Right lung (tissue), 5 donors: ENCODE results near the gene MAP4K3. TPM values are rescaled to one million over a fixed set of nuclear protein-coding genes. Genes with fewer than 3 reads are reported as not detected.

Source experiments
- DNase-seq, 2 donors: peaks; one replicate each; pipeline ENCODE4 v3.0.0-alpha.2; 2013
- polyA plus RNA-seq, 5 donors: library from polyadenylated mRNA; unstranded; fragments of 120-200 nt; gene quantifications; one replicate each; pipeline versions ENCODE4 v1.2.1 to v1.2.3, GENCODE V29; 2013; ENCODE audit warnings: inconsistent platforms in 1 of 5, low replicate concordance in 1 of 5; ENCODE audit not compliant: insufficient read length in 5 of 5, insufficient read depth in 1 of 5

MAP4K3 gene
- polyA plus RNA-seq, 5 donors, result 43.5 to 82.7 (median 65.4) TPM

DNA sequence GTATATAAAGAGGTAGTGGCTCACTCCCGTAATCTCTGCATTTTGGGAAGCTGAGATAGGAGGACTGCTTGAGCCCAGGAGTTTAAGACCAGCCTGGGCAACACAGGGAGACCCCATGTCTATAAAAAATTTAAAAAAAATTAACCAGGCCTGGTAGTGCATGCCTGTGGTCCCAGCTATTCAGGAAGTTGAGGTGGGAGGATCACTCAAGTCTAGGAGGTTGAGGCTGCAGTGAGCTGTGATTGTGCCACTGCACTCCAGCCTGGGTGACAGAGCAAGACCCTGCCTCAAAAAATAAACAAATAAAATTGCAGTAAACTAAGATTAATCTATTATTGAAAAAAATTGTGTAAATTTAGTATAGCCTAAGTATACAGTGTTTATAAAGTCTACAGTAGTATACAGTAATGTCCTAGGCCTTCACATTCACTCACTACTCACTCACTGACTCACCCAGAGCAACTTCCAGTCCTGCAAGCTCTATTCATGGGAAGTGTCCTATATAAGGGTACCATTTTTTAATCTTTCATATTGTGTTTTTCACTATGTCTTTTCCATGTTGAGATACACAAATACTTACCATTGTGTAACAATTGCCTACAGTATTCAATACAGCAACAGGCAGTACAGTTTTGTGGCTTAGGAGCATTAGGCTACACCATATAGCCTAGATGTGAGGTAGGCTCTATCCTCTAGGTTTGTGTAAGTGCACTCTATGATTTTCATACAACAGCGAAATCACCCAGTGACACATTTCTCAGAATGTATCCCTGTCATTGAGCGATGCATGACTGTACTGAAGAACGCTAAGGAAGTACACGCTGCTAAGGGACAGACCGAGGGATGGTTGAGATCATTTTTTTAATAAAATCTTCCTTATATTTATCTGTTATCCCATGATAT is 10.4 kb upstream of the MAP4K3 start:
- no peak for DNase-seq

DNA sequence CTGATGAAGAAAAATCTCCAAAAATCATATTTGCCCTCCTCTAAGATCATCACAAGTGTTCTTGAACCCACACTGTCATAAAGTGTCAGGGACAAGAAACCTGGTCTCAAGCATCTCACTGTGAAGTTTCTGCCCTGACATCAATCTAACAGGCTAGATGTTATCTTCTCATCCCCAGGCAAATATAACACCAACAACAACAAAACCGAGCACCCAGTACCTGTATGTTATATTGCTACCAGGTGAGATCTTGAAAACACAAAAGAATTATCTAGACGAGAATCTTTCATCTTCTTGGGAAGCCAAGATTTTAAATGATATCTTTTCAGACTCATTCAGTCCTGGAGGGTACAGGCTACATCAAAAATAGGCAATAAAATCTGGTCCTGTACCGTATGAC is 8.8 kb upstream of the MAP4K3 start:
- no peak for DNase-seq

DNA sequence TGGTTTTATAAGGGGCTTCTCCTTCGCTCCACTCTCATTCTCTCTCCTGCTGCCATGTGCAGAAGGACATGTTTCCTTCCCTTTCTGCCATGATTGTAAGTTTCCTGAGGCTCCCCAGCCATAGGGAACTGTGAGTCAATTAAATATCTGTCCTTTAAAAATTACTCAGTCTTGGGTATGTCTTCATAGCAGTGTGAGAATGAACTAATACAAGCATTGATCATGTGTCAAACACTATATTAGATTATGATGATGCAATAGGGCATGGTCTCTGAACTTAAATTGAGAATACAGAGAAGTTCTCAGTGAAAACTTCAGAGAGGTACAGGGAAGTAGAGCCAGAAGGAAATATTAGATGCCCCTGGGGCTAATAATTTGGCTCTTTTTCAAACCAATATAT is 5.9 kb upstream of the MAP4K3 start:
- DNase-seq, result no peak

DNA sequence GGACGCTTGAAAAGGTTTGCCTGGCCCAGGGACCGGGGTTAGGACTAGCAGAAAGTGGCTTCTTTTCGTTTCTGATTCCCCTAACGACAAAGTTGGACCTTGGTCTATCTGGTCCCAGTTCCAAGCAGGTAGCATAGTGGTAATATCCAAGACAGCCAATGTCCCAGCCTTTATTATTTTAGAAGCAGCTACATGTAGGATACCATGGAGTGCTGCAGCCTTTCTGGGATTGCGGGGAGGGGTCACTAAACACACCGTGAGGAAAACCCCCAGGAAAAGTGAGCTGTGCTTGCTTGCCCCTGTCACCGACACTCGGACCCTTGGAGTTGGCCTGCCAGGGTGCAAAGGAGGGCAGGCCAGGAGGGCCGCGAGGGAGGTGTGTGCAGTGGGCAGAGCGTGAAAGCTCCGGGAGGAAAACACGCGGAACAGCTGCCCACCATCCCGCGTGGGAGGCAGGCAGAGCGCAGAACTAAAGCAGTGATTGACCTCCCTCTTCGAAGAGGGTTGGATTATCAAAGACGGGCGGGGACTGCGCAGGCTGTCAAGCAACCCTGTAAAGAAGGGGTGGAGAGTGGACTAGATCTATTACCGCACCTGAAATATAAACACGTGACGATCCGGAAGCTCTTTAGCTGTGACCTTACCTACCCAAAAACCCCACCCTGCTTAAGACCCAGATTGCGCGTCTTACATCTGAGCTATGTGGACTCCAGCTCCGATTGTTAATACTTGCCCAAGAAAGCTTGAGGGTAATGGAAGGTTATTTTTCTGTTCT is 624 bp upstream of the MAP4K3 start:
- DNase-seq, result peak in 1 of 2 donors; percentile 28

DNA sequence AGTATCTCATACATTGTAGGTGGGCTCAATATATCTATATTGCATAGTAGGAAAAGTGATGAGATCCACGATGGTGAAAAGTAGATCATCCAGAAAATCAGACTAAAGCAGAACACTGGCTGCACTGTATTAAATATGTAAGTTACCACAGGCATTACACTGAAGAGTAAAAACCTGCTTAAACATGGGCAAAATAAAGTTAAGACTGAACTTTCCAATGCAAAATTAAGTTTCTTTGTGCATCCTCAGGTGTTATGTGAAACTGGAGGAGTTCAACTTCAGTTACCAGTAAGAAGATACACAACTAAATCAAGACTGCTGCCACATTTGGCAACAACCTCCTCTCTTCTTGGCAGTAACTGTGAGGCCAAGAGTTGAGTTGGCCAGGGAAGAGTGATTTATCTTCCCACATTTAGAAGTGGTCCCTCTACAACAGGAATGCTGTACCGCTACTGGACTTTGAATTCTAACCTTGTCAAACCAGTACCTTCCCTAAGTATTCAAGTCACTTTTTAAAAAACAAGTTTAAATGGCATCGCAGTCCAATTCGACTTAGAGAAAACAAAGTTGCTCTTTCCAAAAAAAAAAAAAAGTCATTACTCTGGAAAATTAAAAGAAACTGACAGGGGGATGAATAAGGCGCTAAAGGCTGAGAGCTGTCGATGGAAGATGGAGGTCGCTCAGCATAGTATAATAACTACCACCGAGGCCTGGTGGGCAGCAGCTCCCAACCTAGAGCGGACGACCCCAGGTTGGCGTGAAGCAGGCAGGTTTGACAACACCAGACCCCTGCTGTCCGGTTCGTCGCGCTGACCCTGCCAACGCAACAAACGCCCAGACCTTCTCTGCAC is 1.1 kb downstream of the MAP4K3 start:
- peak; percentile 40 to 47 for DNase-seq

DNA sequence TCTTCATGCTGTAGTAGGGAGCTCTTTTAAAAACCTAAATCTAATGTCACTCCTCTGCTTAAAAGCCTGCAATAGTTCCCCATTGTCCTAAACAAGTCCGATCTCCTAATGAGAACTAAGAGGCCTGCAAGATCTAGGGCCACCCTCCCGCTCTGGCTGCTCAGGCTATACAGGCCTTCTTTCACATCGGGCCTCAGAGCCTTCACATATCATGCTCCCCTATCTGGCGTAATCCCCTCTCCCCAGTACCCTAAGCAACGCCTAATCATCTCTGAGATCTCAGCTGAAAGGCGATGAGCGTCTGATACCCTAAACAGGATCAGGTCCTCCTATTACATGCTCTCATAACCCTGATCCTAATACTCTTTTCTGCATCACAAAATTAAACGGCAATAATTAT is 1.9 kb downstream of the MAP4K3 start:
- no peak for DNase-seq

DNA sequence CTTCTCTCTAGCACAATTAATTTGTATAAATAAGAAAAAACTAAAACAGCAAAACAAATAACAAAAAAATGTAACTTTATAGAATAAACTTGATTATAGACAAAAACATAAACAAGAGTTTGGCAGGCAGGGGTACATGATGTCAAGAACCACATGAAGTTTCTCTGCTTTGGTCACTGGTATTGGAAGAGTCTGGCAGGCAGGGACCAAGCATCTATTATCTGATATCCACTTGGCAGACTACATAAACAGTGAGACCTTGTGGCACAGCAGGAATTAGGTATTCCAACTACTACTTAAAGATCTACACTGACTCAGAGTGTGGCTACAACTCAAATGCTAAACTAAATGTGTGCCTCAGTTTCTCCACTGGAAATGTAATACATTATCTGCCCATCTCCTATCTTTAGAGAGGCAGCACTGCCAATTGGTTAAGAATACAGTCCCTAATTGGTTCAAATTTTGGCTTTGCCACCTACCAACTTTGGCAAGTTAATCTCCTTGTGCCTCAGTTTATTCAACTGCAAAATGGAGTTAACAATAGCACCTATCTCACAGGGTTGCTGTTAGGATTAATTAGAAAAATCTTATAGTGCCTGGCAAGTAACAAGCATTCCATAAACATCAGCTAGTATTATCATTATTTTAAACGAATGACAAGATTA is 2.7 kb downstream of the MAP4K3 start:
- DNase-seq, result no peak

DNA sequence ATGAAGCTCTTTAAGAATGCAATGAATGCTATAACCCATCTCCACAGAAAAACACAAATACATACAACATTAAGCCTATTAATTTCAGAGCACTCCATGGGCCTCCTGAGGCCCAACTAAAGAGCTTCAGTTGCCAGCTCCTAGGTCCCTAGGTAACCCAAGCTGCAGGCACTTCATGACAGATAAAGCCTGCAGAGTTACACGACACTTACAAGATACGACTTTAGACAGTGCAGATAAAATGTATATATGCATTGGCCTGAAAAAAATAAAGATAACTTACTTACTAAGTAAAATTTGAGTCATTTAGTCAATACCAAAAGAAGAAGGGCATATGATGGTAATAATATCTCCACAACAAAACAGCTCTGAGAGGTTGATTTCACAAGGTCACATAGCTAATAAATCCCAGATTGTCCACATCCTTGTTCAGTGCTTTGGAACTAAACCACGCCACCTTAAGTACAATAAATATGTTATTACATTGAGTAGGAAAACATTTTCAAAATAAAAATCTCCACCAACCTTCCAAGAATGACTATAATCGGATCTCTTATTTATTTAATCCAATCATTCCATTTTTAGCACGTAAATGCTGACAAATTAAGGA is 3.4 kb downstream of the MAP4K3 start:
- DNase-seq, result no peak

DNA sequence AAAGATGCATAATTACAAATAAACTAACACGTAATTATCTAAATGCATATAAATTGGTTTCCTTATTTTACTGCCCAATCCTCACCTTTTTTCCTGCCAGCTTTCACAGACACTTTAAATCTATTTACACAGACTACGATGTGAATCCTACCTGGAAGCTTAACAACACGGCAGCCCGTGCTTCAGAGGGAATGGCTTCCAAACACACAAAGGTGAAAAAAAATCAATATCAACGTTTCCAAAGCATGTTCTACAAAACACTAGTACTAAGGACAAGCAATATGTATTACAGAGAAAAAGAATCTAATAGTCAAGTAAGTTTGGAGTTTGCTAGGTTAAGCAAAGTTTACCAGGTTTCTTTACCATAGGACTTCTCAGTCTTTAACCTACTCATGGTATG is 4.4 kb downstream of the MAP4K3 start:
- no peak for DNase-seq

DNA sequence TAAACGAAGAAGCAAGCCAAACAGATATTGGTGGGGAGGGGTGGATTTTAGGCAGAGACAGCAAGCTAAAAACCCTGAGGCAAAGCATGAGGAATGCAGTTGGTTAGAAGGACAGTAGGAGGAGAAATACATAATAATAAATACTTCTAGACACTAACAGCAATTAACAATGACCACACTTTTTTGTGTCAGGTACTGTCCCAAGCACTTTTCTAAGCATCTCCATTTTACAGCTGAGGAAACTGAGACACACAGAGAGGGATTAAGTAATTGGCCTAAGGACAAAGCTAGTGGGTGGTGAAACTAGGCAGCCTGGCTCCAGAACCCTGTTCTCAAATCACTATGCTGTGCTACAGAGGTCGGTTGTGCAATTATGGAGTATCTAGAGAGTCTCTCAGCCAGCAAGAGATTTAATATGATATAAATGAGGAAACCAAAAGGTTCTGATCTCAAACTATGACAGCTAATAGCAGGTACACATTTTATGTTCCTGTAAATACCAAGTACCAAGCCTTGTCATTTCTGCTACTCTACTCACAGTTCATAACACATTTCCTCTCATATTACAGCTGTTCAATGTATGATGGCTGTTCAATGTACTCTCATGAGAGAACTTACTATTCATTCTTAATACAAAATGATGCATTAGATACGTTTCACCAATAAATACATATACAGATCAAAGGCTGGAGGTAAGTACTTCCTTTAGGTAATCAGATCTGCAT is 5.3 kb downstream of the MAP4K3 start:
- DNase-seq, result no peak

DNA sequence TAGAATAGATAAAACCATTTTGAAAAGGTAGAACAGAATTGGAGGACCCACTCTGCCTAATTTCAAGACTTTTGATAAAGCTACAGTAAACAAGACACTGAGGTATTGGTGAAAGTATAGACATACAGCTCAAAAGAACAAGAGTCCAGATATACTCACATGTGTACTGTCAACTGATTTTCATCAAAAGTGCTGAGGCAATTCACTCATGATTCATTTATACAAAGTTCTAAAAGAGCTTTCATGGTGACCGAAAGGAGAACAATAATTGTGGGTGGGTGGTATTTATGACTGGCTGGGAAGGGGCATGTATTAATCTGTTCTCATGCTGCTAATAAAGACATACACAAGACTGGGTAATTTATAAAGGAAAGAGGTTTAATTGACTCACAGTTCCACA is 7.3 kb downstream of the MAP4K3 start:
- DNase-seq, result no peak

DNA sequence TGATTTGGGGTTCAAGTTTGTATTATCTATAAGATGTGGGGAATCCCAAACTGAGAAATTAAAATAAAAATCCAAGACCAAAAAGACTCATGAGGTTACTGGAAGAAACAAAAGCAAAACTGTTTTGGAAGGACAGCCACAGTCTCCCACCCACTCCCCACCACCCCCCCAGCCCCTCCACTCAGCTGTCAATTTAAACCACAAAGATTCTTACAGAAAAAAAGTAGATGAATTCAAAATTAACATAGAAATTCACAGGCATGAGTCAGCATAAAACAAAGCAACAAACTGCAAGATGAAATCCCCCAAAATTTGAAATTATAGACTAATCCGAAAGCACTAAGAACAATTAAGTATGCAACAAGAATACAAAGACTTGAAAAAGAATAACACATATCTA is 12.1 kb downstream of the MAP4K3 start:
- DNase-seq, result no peak

DNA sequence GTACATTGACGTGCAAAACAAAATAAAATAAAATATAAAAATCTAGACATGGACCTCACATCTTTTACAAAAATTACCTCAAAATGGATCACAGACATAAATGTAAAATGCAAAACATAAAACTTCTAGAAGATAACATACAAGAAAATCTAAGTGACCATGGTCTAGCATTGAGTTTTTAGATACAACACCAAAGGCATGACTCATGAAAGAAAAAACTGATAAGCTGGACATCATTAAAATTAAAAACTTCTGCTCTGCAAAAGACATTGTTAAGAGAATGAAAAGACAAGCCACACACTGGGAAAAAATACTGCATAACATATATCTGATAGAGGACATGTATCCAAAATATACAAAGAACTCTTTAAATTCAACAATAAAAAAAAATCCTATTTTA is 14.4 kb downstream of the MAP4K3 start:
- no peak for DNase-seq

DNA sequence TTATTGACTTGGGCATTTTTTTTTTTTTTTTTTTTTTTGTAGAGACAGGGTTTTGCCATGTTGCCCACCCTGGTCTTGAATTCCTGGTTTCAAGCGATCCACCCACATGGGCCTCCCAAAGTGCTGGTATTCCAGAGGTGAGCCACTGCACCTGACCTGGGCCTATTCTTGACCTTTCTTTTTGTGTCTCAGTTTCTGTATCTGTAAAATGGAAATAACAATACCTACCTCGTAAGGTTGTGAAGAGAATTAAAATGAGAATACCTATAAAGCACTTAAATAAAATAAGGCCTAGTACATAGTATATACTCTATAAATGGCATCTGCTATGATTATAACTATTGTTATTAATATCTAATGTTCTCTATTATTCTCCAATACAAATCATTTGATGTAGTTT is 15.7 kb downstream of the MAP4K3 start:
- DNase-seq, result no peak

DNA sequence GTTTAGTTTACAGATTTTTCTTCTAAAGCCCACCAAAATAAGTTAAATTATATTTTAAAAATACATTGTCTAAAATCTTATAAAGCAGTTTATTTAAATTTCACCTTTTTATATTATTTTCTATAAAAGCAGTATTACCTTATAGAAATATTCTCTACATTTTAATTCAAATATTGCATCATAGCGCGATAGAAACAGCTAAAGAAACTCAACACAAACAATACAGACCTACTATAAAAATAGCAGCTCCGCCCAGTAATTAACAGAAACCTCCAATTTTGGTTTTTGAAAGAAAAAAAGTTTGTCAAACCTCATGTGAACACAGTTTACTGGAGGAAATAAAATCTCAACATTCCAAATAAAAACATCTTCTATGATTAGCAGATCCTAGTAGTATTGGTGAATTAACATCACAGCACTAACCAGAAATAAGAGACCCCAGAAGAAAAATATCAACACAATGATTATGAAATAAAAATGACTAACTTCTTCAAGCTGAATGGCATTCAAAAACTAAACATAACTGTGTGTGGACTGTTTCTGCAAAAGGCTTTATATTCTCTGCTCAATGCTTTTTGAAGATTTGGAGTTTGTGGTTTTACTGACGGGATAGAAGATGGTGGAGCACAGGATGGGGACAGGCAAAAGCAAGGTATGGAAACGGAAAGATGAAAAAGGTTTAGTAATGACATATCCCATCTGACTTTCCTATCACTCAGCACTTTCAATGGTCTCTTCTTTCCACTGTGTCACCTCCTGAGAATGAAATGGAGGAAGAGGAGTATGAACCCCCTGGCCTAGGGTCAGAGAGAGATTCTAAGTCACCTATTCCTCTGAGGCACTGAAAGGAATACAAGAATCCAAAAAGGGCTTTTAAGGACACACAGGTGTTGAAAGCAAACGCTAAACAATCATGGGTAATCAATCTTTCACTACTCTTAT is 17.5 kb downstream of the MAP4K3 start:
- DNase-seq, result no peak

DNA sequence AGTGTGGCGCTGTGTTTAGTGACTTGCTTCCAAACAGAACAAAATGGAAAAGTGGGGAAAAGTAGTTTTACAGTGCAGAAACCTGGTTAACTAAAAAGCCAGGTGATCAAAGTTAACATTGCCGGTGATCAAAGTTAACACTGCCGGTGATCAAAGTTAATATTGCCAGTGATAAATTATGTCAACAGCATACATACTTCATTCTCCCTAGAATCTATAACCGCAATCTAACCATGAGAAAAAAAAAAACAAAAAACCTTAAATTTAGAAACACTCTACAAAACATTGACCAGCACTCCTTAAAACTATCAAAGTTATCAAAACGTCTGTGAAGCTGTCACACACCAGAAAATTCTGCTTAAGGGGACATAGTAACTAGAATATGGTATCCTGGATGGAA is 18.6 kb downstream of the MAP4K3 start:
- DNase-seq, result no peak

DNA sequence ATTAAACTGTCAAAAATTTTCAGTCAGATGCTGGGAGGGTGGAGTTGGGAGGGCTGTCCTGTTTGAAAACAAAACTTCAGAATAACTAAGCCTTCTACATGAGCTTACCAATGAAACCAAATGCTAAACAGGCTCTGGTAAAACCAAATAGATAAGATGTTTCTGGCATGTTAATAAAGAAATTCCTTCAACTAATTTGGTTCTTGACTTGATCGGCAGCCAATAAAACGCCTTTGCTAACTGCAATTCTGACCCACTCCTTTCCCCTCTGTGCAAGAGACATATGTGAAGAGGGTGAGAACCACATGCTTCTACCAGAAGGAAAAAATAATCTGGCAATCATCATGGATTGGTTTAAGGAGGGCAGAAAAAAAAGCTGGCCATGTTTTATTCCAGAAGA is 20.9 kb downstream of the MAP4K3 start:
- no peak for DNase-seq

DNA sequence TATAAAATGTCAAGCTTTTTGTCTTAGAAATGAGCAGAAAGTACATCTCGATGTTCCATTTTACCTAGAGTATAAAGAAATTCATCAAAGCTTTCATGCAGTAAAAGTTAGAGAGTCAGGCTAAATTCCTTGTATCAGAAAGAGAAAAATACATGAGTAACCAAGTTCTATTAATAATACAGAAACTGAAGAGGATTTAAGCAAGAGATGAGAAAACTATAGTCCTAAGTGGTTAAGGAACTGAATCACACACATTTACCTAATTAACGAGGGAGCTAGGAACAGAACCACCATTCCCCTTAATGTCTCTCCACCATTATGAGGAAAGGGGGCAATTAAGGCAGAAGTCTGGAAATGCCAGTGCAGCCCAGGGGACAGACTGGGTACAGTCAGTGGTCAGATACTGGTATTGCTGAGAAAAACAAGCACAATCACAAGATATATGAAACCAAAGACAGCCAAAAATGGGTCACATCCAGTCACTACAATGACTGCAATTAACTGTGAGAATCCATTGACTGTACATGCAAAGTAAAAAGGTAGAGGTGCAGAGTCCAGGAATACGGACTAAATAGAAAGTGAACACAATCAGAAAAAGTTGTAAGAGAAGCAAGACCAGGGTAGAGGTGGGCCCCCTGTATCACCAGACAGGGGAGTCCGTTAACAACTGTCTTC is 23.9 kb downstream of the MAP4K3 start:
- DNase-seq, result no peak
